Rectal smooth muscle tissue (tissue), 1 donor: Measurements from ENCODE around the gene BBX.

Experiments
- H3K27ac ChIP-seq: one replicate; pipeline ENCODE4 v1.7.0; 2013; ENCODE audit warnings: low read depth, low read length, inconsistent platforms
- H3K27me3 ChIP-seq: one replicate; pipeline ENCODE4 v1.7.0; 2013; ENCODE audit warnings: low read length; ENCODE audit not compliant: control insufficient read depth, insufficient read depth
- H3K36me3 ChIP-seq: one replicate; pipeline ENCODE4 v1.7.0; 2013; ENCODE audit warnings: low read length; ENCODE audit not compliant: control insufficient read depth, insufficient read depth
- H3K4me1 ChIP-seq: one replicate; pipeline ENCODE4 v1.7.0; 2013; ENCODE audit warnings: low read length; ENCODE audit not compliant: control insufficient read depth, insufficient read depth
- H3K4me3 ChIP-seq: one replicate; pipeline ENCODE4 v1.7.0; 2013; ENCODE audit warnings: low read length
- H3K9ac ChIP-seq: one replicate; pipeline ENCODE4 v1.7.0; 2013; ENCODE audit warnings: low read length

Gene BBX

GRCh38 chr3:107643038-107643883 lies 120.5 kb downstream of the BBX start:
- no peak overlapping the region for H3K9ac ChIP-seq
- H3K27ac ChIP-seq = no peak overlapping the region
- peaks cover 3% of the 10 kb centered on the region for H3K36me3 ChIP-seq

GRCh38 chr3:107644631-107645030 lies 121.9 kb downstream of the BBX start:
- no peak overlapping the region for H3K27ac ChIP-seq
- no peak overlapping the region for H3K9ac ChIP-seq
- H3K4me3 ChIP-seq = no peak overlapping the region
- no peaks in the 10 kb centered on the region for H3K27me3 ChIP-seq
- no peaks in the 10 kb centered on the region for H3K4me1 ChIP-seq
- H3K36me3 ChIP-seq = peaks cover 3% of the 10 kb centered on the region

More at GRCh38 chr3:107643038-107643883, 120.5 kb downstream of the BBX start:
- Histone ChIP-seq H3K4me1 (no peaks in the 10 kb centered on the region), H3K4me3 (no peak overlapping the region), H3K27me3 (no peaks in the 10 kb centered on the region)

- peaks cover 3% of the 10 kb centered on the region for H3K36me3 ChIP-seq
- H3K9ac ChIP-seq = no peak overlapping the region
- H3K27ac ChIP-seq = no peak overlapping the region
- H3K4me3 ChIP-seq = no peak overlapping the region
- H3K27me3 ChIP-seq = no peaks in the 10 kb centered on the region
- H3K4me1 ChIP-seq = no peaks in the 10 kb centered on the region
These were observed 128.0 kb downstream of the BBX start for GRCh38 chr3:107650788-107651187.

DNA sequence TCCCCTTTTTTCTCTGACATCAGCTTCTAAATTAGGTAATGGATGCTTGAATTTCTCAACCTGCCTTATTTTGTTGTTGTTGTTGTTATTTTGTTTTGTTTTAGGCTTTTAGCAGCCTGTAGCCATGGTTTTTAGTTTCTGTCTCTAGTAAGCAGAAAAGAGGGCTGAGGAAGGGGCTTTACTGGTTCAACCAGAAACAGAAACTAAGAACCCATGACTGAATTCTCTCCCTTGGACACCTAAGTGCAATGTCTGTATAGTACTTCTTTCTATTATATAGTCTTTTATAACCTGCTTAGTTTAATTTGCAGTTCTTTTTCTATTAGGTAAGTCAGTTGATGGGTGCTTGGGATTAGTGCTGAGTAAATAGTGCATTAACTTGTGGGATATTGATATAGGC lies 129.0 kb downstream of the BBX start:
- Histone ChIP-seq H3K9ac (no peak overlapping the region), H3K4me1 (no peaks in the 10 kb centered on the region), H3K36me3 (peaks cover 5% of the 10 kb centered on the region), H3K27me3 (no peaks in the 10 kb centered on the region), H3K4me3 (no peak overlapping the region), H3K27ac (no peak overlapping the region)

DNA sequence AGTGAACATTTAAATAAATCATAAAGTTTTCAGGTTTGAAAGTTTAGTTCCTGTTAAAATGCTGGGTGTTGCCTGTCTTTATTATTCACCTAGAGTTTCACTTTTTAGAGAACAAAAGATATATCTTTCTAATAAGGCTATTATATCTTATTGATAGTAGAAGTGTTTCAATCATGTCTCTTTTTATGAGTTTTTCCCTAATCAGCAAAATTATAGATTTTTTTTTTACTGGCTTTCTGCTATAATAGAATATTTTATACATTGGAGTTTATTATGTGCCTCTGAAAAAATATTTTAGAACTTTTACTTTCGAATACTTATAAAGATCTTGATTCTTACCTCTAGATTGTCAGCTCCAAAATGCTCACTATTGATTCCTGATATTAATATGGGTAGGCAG lies 131.5 kb downstream of the BBX start:
- no peaks in the 10 kb centered on the region for H3K27me3 ChIP-seq
- H3K36me3 ChIP-seq = peaks cover 2% of the 10 kb centered on the region
- no peak overlapping the region for H3K27ac ChIP-seq
- no peaks in the 10 kb centered on the region for H3K4me1 ChIP-seq
- no peak overlapping the region for H3K9ac ChIP-seq
- H3K4me3 ChIP-seq = no peak overlapping the region

- H3K27me3 ChIP-seq = no peaks in the 10 kb centered on the region
- no peak overlapping the region for H3K9ac ChIP-seq
- peaks cover 15% of the 10 kb centered on the region for H3K4me1 ChIP-seq
- peaks cover 2% of the 10 kb centered on the region for H3K36me3 ChIP-seq
- H3K27ac ChIP-seq = no peak overlapping the region
- H3K4me3 ChIP-seq = no peak overlapping the region
These were observed 135.2 kb downstream of the BBX start for GRCh38 chr3:107657971-107658370.

DNA sequence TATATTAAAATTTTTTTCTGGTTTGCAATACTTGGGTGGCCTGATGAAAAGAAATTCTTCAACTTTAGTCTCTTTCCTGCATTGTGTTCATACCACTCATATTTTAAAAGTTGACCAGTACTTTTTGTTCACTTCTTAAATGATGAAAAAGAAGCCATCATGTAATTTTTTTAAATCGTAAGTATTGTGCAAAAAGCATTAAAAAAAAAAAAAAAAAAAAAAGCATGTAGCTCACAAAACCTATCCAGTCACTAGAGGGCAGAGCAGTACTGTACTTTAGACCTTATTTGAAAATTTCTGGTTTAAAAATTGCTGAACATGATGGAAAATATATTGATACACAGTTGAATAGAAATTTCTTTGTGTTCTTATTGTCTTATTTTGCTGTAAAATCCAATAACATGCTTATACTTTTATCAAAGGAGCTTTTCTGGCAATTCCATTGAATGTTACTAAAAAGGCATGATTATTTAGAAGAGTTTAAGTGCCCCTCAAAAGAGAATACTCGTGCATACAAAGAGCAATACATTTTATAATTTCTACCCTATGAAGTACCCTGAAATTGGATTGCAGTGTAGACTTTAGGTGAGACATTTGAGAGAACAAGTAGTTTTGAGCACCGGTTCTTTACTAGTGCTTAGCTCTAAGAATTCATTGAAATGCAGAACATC lies 137.7 kb downstream of the BBX start:
- Histone ChIP-seq H3K36me3 (peaks cover 2% of the 10 kb centered on the region), H3K27ac (no peak overlapping the region), H3K4me1 (peaks cover 15% of the 10 kb centered on the region), H3K9ac (no peak overlapping the region), H3K4me3 (no peak overlapping the region), H3K27me3 (no peaks in the 10 kb centered on the region)

DNA sequence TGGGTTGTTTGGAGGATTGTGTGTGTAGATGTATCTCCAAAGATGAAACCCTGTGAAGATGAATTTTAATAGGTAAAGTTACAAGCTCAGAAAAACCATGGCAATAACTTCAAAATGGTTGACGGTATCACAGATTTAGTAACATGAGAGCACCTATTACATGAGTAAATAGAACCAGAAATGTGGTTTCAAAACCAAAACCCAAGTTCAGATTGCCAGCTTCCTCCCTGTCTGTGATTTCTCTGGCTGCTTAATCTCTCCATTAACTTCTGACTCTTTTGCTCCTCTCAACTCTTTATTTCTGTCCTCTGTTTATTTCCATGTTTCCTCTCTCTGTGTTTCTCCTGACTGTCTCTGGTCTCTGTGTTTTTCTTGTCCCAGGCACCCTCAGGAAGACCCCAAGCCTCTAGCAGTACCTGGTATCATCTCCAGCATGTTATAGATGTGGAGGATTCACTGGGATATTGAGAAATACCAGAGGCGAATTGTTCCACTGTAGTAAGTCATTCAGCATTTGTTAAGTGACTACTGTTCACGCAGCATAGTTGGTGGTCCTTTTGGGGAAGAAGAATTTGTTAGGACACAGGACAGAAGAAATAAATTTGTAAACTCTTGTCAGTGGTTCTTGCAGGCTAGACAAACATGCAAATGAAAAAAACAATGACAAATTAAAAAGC lies 138.8 kb downstream of the BBX start:
- no peak overlapping the region for H3K4me3 ChIP-seq
- H3K27me3 ChIP-seq = no peaks in the 10 kb centered on the region
- H3K9ac ChIP-seq = no peak overlapping the region
- H3K36me3 ChIP-seq = peaks cover 2% of the 10 kb centered on the region
- peak overlapping the region; percentile 59 for H3K27ac ChIP-seq
- peaks cover 15% of the 10 kb centered on the region for H3K4me1 ChIP-seq

DNA sequence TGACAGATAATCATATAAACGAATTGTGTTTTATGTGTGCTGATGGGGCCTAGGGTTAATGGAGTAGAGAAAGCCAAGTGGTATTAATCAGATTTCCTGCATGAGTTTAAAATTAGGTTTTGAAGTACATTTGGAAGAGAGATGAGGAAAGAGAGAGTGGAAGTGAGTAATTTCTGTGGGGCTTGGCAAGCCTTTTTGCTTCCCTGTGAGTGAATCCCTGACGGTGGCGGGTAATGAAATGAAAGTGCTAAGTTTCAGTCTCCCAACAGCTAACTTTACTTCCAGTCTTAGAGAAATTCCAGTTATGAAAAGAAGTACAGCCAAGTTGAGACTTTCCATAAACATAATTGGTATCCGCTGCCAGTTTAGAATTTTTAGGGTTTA lies 139.4 kb downstream of the BBX start:
- Histone ChIP-seq H3K36me3 (no peaks in the 10 kb centered on the region), H3K27me3 (no peaks in the 10 kb centered on the region), H3K27ac (peak overlapping the region; percentile 59), H3K4me1 (peaks cover 15% of the 10 kb centered on the region), H3K4me3 (peak overlapping the region; percentile 20), H3K9ac (no peak overlapping the region)

- H3K4me3 ChIP-seq = peak overlapping the region; percentile 20
These were observed 139.8 kb downstream of the BBX start for GRCh38 chr3:107662586-107662985.

DNA sequence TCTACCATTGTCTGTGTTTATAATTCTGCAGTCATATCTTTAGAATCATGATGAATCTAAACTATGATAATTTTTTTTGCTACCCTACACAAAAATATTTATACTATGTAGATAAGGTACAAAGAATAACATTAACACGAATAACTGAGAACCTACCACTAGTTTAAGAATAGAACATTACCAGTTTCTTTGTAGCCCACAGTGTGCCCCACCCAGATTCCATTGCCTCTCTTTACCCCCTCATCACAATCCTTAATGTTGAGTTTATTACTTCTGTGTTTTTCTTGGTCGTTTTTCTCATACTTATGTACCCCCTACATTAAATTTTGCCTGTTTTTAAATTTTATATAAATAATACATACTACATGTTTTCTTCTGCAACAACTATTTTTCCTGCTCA lies 140.5 kb downstream of the BBX start:
- no peaks in the 10 kb centered on the region for H3K27me3 ChIP-seq
- H3K4me1 ChIP-seq = peaks cover 15% of the 10 kb centered on the region
- H3K27ac ChIP-seq = no peak overlapping the region
- no peak overlapping the region for H3K9ac ChIP-seq
- no peaks in the 10 kb centered on the region for H3K36me3 ChIP-seq
- no peak overlapping the region for H3K4me3 ChIP-seq

More at GRCh38 chr3:107662586-107662985, 139.8 kb downstream of the BBX start:
- Histone ChIP-seq H3K36me3 (no peaks in the 10 kb centered on the region), H3K4me1 (peaks cover 15% of the 10 kb centered on the region), H3K9ac (no peak overlapping the region), H3K27ac (peak overlapping the region; percentile 25), H3K27me3 (no peaks in the 10 kb centered on the region)

- H3K27me3 ChIP-seq = no peaks in the 10 kb centered on the region
- no peak overlapping the region for H3K4me3 ChIP-seq
- H3K4me1 ChIP-seq = peaks cover 15% of the 10 kb centered on the region
- no peaks in the 10 kb centered on the region for H3K36me3 ChIP-seq
- H3K27ac ChIP-seq = no peak overlapping the region
- H3K9ac ChIP-seq = no peak overlapping the region
These were observed 141.9 kb downstream of the BBX start for GRCh38 chr3:107664614-107665013.
